Glutamatergic neuron (in vitro differentiated cells): Measurements from ENCODE around the gene TSSK2. TPM values are rescaled to one million over a fixed set of nuclear protein-coding genes. Genes with fewer than 3 reads are reported as not detected.

ENCODE experiments used
- DNase-seq: peaks from one replicate; pipeline ENCODE4 v3.0.0; 2022
- H3K27ac Mint-ChIP-seq: one replicate; pipeline ENCODE4 v1.8.0; 2020; ENCODE audit warnings: mild to moderate bottlenecking, mixed read lengths, inconsistent platforms; ENCODE audit not compliant: unreplicated experiment
- H3K27me3 Mint-ChIP-seq: one replicate; pipeline ENCODE4 v1.8.0; 2020; ENCODE audit warnings: mild to moderate bottlenecking, moderate library complexity, mixed read lengths, inconsistent platforms; ENCODE audit not compliant: unreplicated experiment
- H3K36me3 Mint-ChIP-seq: one replicate; pipeline ENCODE4 v1.8.0; 2020; ENCODE audit warnings: mild to moderate bottlenecking, mixed read lengths, inconsistent platforms; ENCODE audit not compliant: unreplicated experiment
- H3K4me1 Mint-ChIP-seq: one replicate; pipeline ENCODE4 v1.8.0; 2020; ENCODE audit warnings: mild to moderate bottlenecking, low read depth, mixed read lengths, inconsistent platforms; ENCODE audit not compliant: unreplicated experiment
- H3K4me3 Mint-ChIP-seq: one replicate; pipeline ENCODE4 v1.8.0; 2020; ENCODE audit warnings: mild to moderate bottlenecking, mixed read lengths, inconsistent platforms; ENCODE audit not compliant: unreplicated experiment
- H3K9me3 Mint-ChIP-seq: one replicate; pipeline ENCODE4 v1.8.0; 2020; ENCODE audit warnings: mild to moderate bottlenecking, moderate library complexity, mixed read lengths, inconsistent platforms; ENCODE audit not compliant: unreplicated experiment
- CTCF ChIP-seq: fragments of 200-600 bp; sonication (generic); IDR thresholded peaks from one replicate; pipeline ENCODE4 v1.5.0; 2021; ENCODE audit not compliant: partially characterized antibody, unreplicated experiment
- total RNA-seq: library from RNA; stranded (reverse); fragmentation: NEBNext Ultra II Directional; extraction: Animal tissue kit (Norgen Biotek cat#: 25700); gene quantifications from one replicate; pipeline ENCODE4 v1.2.1, GENCODE V29; 2021; ENCODE audit not compliant: unreplicated experiment

The TSSK2 gene
- total RNA-seq, 1 donor from 2014 or later = not detected

GRCh38 chr22:19175026-19175601, 44.0 kb downstream of the TSSK2 start:
- TF ChIP-seq CTCF = no peak
- no peak for DNase-seq
- peaks cover 10% of the 10 kb centered on the region for H3K9me3 Mint-ChIP-seq
- H3K4me1 Mint-ChIP-seq = peaks cover 13% of the 10 kb centered on the region
- peaks cover 19% of the 10 kb centered on the region for H3K27me3 Mint-ChIP-seq
- no peaks in the 10 kb centered on the region for H3K36me3 Mint-ChIP-seq
- H3K4me3 Mint-ChIP-seq = no peak overlapping the region
- no peak overlapping the region for H3K27ac Mint-ChIP-seq

- no peak for TF ChIP-seq CTCF
- Mint-ChIP-seq H3K4me3 (no peak overlapping the region), H3K9me3 (peaks cover 10% of the 10 kb centered on the region), H3K36me3 (no peaks in the 10 kb centered on the region), H3K27ac (no peak overlapping the region), H3K27me3 (peaks cover 14% of the 10 kb centered on the region), H3K4me1 (peaks cover 13% of the 10 kb centered on the region)
- DNase-seq = no peak
These were observed 44.6 kb downstream of the TSSK2 start for GRCh38 chr22:19175602-19176174.

GRCh38 chr22:19176175-19176643, 45.1 kb downstream of the TSSK2 start:
- TF ChIP-seq CTCF = no peak
- Mint-ChIP-seq H3K9me3 (peaks cover 5% of the 10 kb centered on the region), H3K27ac (no peak overlapping the region), H3K36me3 (no peaks in the 10 kb centered on the region), H3K27me3 (peaks cover 11% of the 10 kb centered on the region), H3K4me1 (peaks cover 13% of the 10 kb centered on the region), H3K4me3 (no peak overlapping the region)
- DNase-seq = no peak

- Mint-ChIP-seq H3K27me3 (peaks cover 12% of the 10 kb centered on the region), H3K36me3 (no peaks in the 10 kb centered on the region), H3K27ac (no peak overlapping the region), H3K4me3 (peak overlapping the region; percentile 69), H3K4me1 (peaks cover 14% of the 10 kb centered on the region), H3K9me3 (peaks cover 4% of the 10 kb centered on the region)
- DNase-seq = no peak
- no peak for TF ChIP-seq CTCF
These were observed 45.6 kb downstream of the TSSK2 start for GRCh38 chr22:19176732-19177131.
